ENCODE data around the gene TYW1B.
"Not testable (repeated sequence)": the region's sequence is repeated elsewhere in the genome, so short reads cannot be mapped to it uniquely, and the experiment has no call there.

DNA sequence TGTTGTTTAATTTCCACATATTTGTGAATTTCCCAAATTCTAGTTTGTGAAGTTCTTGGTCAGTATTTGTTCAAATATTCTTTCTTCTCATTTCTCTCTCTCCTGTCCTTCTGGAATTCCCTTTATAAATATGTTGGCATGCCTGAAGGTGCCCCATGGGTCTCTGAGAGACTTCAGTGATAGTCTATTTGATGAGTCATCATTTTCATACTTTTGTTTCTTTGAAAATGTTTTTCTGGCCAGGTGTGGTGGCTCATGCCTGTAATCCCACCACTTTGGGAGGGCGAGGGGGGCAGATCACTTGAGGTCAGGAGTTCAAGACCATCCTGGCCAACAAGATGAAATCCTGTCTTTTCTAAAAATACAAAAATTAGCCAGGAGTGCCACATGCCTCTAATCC is 127.5 kb downstream of the TYW1B start:
- TF ChIP-seq CTCF (IDR thresholded peaks at IDR 0.05; ENCODE audit: low read depth, low read length, poor library complexity, severe bottlenecking); EZH2phosphoT487 (IDR thresholded peaks at IDR 0.05; ENCODE audit: borderline replicate concordance, low read length): not testable (repeated sequence)
